ENCODE data around the gene FBL.
"Not testable (repeated sequence)": the region's sequence is repeated elsewhere in the genome, so short reads cannot be mapped to it uniquely, and the experiment has no call there.

GRCh38 chr19:39882645-39883044 is 36.5 kb upstream of the FBL start:
- not testable (repeated sequence) for TF ChIP-seq ZNF24 (IDR thresholded peaks at IDR 0.05); MAZ (IDR thresholded peaks at IDR 0.05; ENCODE audit: borderline replicate concordance, low read depth, low read length); MAZ (CRISPR knock-in tag; IDR thresholded peaks at IDR 0.05; ENCODE audit: low read depth); ZBTB33 (CRISPR knock-in tag; IDR thresholded peaks at IDR 0.05); JUNB (CRISPR knock-in tag; IDR thresholded peaks at IDR 0.05; ENCODE audit: borderline replicate concordance); SNAPC5 (CRISPR knock-in tag; IDR thresholded peaks at IDR 0.05; ENCODE audit: borderline replicate concordance); SMC3 (IDR thresholded peaks at IDR 0.05; ENCODE audit: low read length); HNRNPLL (IDR thresholded peaks at IDR 0.05; ENCODE audit: low read depth, low read length, poor library complexity, severe bottlenecking); EHMT2 (IDR thresholded peaks at IDR 0.05; ENCODE audit: borderline replicate concordance, low read depth, low read length); TFE3 (CRISPR knock-in tag; IDR thresholded peaks at IDR 0.05); PATZ1 (CRISPR knock-in tag; IDR thresholded peaks at IDR 0.05); ZBTB43 (CRISPR knock-in tag; conservative IDR thresholded peaks at IDR 0.05); REST (IDR thresholded peaks at IDR 0.05; ENCODE audit: borderline replicate concordance in 1 of 2, low read depth in 1 of 2, low read length in 2 of 2); KDM1A (CRISPR knock-in tag; IDR thresholded peaks at IDR 0.05); ETS1 (CRISPR knock-in tag; IDR thresholded peaks at IDR 0.05)
